DND-41 (cell line): Measurements from ENCODE around the gene LAMTOR4.

Source experiments
- CTCF ChIP-seq: IDR thresholded peaks from 2 replicates; pipeline ENCODE4 v1.5.1; 2012; ENCODE audit warnings: borderline replicate concordance, low read length, moderate library complexity, mild to moderate bottlenecking; ENCODE audit not compliant: poor library complexity, severe bottlenecking; ENCODE audit errors: extremely low read depth
- EZH2 ChIP-seq: IDR thresholded peaks from 3 replicates; pipeline ENCODE4 v1.6.1; 2012; ENCODE audit warnings: borderline replicate concordance, low read depth, mild to moderate bottlenecking, moderate library complexity, low read length, inconsistent platforms; ENCODE audit not compliant: severe bottlenecking

- no peak for TF ChIP-seq CTCF
- no peak for TF ChIP-seq EZH2
Measured at GRCh38 chr7:100102950-100103840, 45.5 kb upstream of the LAMTOR4 start.
